HG02870 (cell line): ENCODE measurements around the gene NEK1.
"Not testable (repeated sequence)": the region's sequence is repeated elsewhere in the genome, so short reads cannot be mapped to it uniquely, and the experiment has no call there.

Source experiments
- ATAC-seq: cut with Tn5 transposase; IDR thresholded peaks from one replicate; pipeline ENCODE4 v1.9.1; 2021; ENCODE audit warnings: mild to moderate bottlenecking, moderate library complexity; ENCODE audit not compliant: unreplicated experiment

NEK1 gene

GRCh38 chr4:169601016-169601771 is 11.2 kb downstream of the NEK1 start:
- ATAC-seq, result peak; percentile 75

GRCh38 chr4:169594560-169595195 is 17.7 kb downstream of the NEK1 start:
- ATAC-seq, result no peak

- no peak for ATAC-seq
Observed at GRCh38 chr4:169593050-169593560, 19.3 kb downstream of the NEK1 start.

- ATAC-seq, result no peak
Observed at GRCh38 chr4:169583563-169583962, 28.8 kb downstream of the NEK1 start.

GRCh38 chr4:169582706-169583105 is 29.7 kb downstream of the NEK1 start:
- ATAC-seq, result no peak

- ATAC-seq, result peak; percentile 99
Observed at GRCh38 chr4:169582203-169582602, 30.2 kb downstream of the NEK1 start.

GRCh38 chr4:169573889-169574288 is 38.5 kb downstream of the NEK1 start:
- ATAC-seq, result no peak

GRCh38 chr4:169571435-169571834 is 40.9 kb downstream of the NEK1 start:
- no peak for ATAC-seq

- ATAC-seq, result not testable (repeated sequence)
Observed at GRCh38 chr4:169571012-169571411, 41.4 kb downstream of the NEK1 start.

- not testable (repeated sequence) for ATAC-seq
Observed at GRCh38 chr4:169570266-169570665, 42.1 kb downstream of the NEK1 start.

- not testable (repeated sequence) for ATAC-seq
Observed at GRCh38 chr4:169569188-169569587, 43.2 kb downstream of the NEK1 start.

- no peak for ATAC-seq
Observed at GRCh38 chr4:169567916-169568315, 44.5 kb downstream of the NEK1 start.

GRCh38 chr4:169566021-169566818 is 46.2 kb downstream of the NEK1 start:
- ATAC-seq, result peak; percentile 91

- no peak for ATAC-seq
Observed at GRCh38 chr4:169565606-169566005, 46.8 kb downstream of the NEK1 start.

GRCh38 chr4:169557061-169557636 is 55.2 kb downstream of the NEK1 start:
- ATAC-seq, result no peak

- not testable (repeated sequence) for ATAC-seq
Observed at GRCh38 chr4:169546548-169546947, 65.8 kb downstream of the NEK1 start.

GRCh38 chr4:169540774-169541173 is 71.6 kb downstream of the NEK1 start:
- no peak for ATAC-seq

- no peak for ATAC-seq
Observed at GRCh38 chr4:169530048-169530447, 82.3 kb downstream of the NEK1 start.

GRCh38 chr4:169523796-169524195 is 88.6 kb downstream of the NEK1 start:
- ATAC-seq, result no peak

GRCh38 chr4:169510617-169511016 is 101.8 kb downstream of the NEK1 start:
- ATAC-seq, result no peak

- no peak for ATAC-seq
Observed at GRCh38 chr4:169506903-169507302, 105.5 kb downstream of the NEK1 start.
